Activated CD8-positive, alpha-beta T cell treated with anti-CD3 and anti-CD28 coated beads, Interleukin-2, amount 10 ng/mL, durations not matched to agents 7 days and 5 days (primary cell): ENCODE measurements around the gene ZBED5. TPM values are rescaled to one million over a fixed set of nuclear protein-coding genes. Genes with fewer than 3 reads are reported as not detected.
"Not testable (repeated sequence)": the region's sequence is repeated elsewhere in the genome, so short reads cannot be mapped to it uniquely, and the experiment has no call there.

ENCODE experiments used
- ATAC-seq: fragments of 150-1000 bp; cut with Tn5 transposase; one replicate; pipeline ENCODE4 v1.10.0; 2021; ENCODE audit warnings: moderate library complexity
- CTCF ChIA-PET: fragments of 350-600 bp; sonication (Branson Sonifier 250); formaldehyde crosslinking; loops from one replicate; lab custom pipeline; 2021; ENCODE audit warnings: antibody characterized with exemption; lab: Charles Lee
- POLR2A ChIA-PET: fragments of 350-600 bp; sonication (Branson Sonifier 250); formaldehyde crosslinking; loops from one replicate; lab custom pipeline; 2021; ENCODE audit warnings: antibody characterized with exemption; lab: Charles Lee
- DNase-seq: peaks from one replicate; pipeline ENCODE4 v3.0.0-alpha.2; 2020
- H3K27ac Mint-ChIP-seq: one replicate; pipeline ENCODE4 v1.8.0; 2021; ENCODE audit warnings: mild to moderate bottlenecking, mixed read lengths
- H3K27me3 Mint-ChIP-seq: one replicate; pipeline ENCODE4 v1.8.0; 2021; ENCODE audit warnings: low read depth, mixed read lengths
- H3K36me3 Mint-ChIP-seq: one replicate; pipeline ENCODE4 v1.8.0; 2021; ENCODE audit warnings: low read depth, mixed read lengths
- H3K4me1 Mint-ChIP-seq: one replicate; pipeline ENCODE4 v1.8.0; 2021; ENCODE audit warnings: low read depth, mixed read lengths
- H3K4me3 Mint-ChIP-seq: one replicate; pipeline ENCODE4 v1.8.0; 2021; ENCODE audit warnings: mild to moderate bottlenecking, mixed read lengths
- H3K9me3 Mint-ChIP-seq: one replicate; pipeline ENCODE4 v1.8.0; 2022; ENCODE audit warnings: mixed read lengths; ENCODE audit not compliant: insufficient read depth
- total RNA-seq, 2 experiments: library from RNA; stranded (reverse); gene quantifications; one replicate each; pipeline ENCODE4 v1.2.3, GENCODE V29; 2021

Gene ZBED5
- total RNA-seq, 2 experiments from 2014 or later = 33.7 to 35.6 TPM

- Mint-ChIP-seq H3K9me3 (no peaks in the 10 kb centered on the region), H3K27me3 (peaks cover 5% of the 10 kb centered on the region), H3K4me3 (no peak overlapping the region), H3K36me3 (no peaks in the 10 kb centered on the region), H3K27ac (no peak overlapping the region), H3K4me1 (peaks cover 2% of the 10 kb centered on the region)
- POLR2A ChIA-PET = interaction anchor here (1.6 kb wide), 1 partner anchor 36 kb away, joined by 4 read pairs; no protein-coding TSS in a partner anchor
- DNase-seq (no peak), ATAC-seq (no peak)
- CTCF ChIA-PET = interaction anchor here (1.3 to 3.0 kb wide), 3 partner anchors 16 to 102 kb away, joined by 4 to 14 read pairs (median 7); partner anchors contain the start of gene ZBED5
Observed at GRCh38 chr11:10894666-10895065, 36.8 kb upstream of the ZBED5 start.

GRCh38 chr11:10893714-10894151 lies 35.9 kb upstream of the ZBED5 start:
- H3K4me3 Mint-ChIP-seq = no peak overlapping the region
- no peak for DNase-seq
- no peak for ATAC-seq
- CTCF ChIA-PET = interaction anchor here (1.3 to 3.0 kb wide), 3 partner anchors 15 to 101 kb away, joined by 4 to 14 read pairs (median 7); partner anchors contain the start of gene ZBED5
- H3K4me1 Mint-ChIP-seq = no peaks in the 10 kb centered on the region
- no peak overlapping the region for H3K27ac Mint-ChIP-seq
- H3K27me3 Mint-ChIP-seq = peaks cover 10% of the 10 kb centered on the region
- POLR2A ChIA-PET = interaction anchor here (0.7 to 1.6 kb wide), 2 partner anchors 35 to 374 kb away, joined by 3 to 4 read pairs; no protein-coding TSS in a partner anchor
- H3K36me3 Mint-ChIP-seq = no peaks in the 10 kb centered on the region
- H3K9me3 Mint-ChIP-seq = no peaks in the 10 kb centered on the region

GRCh38 chr11:10892250-10892649 lies 34.4 kb upstream of the ZBED5 start:
- Mint-ChIP-seq H3K9me3 (no peaks in the 10 kb centered on the region), H3K27me3 (peaks cover 12% of the 10 kb centered on the region), H3K36me3 (no peaks in the 10 kb centered on the region), H3K4me1 (no peaks in the 10 kb centered on the region), H3K4me3 (no peak overlapping the region), H3K27ac (no peak overlapping the region)
- DNase-seq (no peak), ATAC-seq (no peak)
- POLR2A ChIA-PET = interaction anchor here (0.5 kb wide), 1 partner anchor 1754 kb away, joined by 3 read pairs; no protein-coding TSS in a partner anchor
- CTCF ChIA-PET = no interaction called here

GRCh38 chr11:10891151-10891720 lies 33.4 kb upstream of the ZBED5 start:
- DNase-seq = no peak
- Mint-ChIP-seq H3K36me3 (no peaks in the 10 kb centered on the region), H3K4me1 (no peaks in the 10 kb centered on the region), H3K4me3 (no peak overlapping the region), H3K9me3 (no peaks in the 10 kb centered on the region), H3K27ac (no peak overlapping the region), H3K27me3 (peaks cover 12% of the 10 kb centered on the region)
- ChIA-PET POLR2A (no interaction called here), CTCF (interaction anchor here (2.5 kb wide), 1 partner anchor 13 kb away, joined by 5 read pairs; no protein-coding TSS in a partner anchor)
- no peak for ATAC-seq

GRCh38 chr11:10890083-10890482 lies 32.2 kb upstream of the ZBED5 start:
- DNase-seq, H3K9me3 Mint-ChIP-seq, H3K4me3 Mint-ChIP-seq, ATAC-seq, H3K36me3 Mint-ChIP-seq, H3K27ac Mint-ChIP-seq, H3K4me1 Mint-ChIP-seq, POLR2A ChIA-PET: not testable (repeated sequence)
- CTCF ChIA-PET = interaction anchor here (0.7 to 2.5 kb wide), 3 partner anchors 12 to 119 kb away, joined by 3 to 5 read pairs (median 3); no protein-coding TSS in a partner anchor
- peaks cover 13% of the 10 kb centered on the region for H3K27me3 Mint-ChIP-seq

GRCh38 chr11:10887307-10887706 lies 29.5 kb upstream of the ZBED5 start:
- peaks cover 13% of the 10 kb centered on the region for H3K27me3 Mint-ChIP-seq
- no peak for DNase-seq
- H3K36me3 Mint-ChIP-seq = no peaks in the 10 kb centered on the region
- CTCF ChIA-PET = interaction anchor here (0.9 kb wide), 1 partner anchor 9 kb away, joined by 4 read pairs; no protein-coding TSS in a partner anchor
- POLR2A ChIA-PET = no interaction called here
- H3K9me3 Mint-ChIP-seq = no peaks in the 10 kb centered on the region
- ATAC-seq = no peak
- H3K4me3 Mint-ChIP-seq = no peak overlapping the region
- no peak overlapping the region for H3K27ac Mint-ChIP-seq
- H3K4me1 Mint-ChIP-seq = no peaks in the 10 kb centered on the region

GRCh38 chr11:10886652-10887250 lies 28.9 kb upstream of the ZBED5 start:
- CTCF ChIA-PET = interaction anchor here (0.9 to 1.1 kb wide), 2 partner anchors 8 to 19 kb away, joined by 4 read pairs; no protein-coding TSS in a partner anchor
- Mint-ChIP-seq H3K9me3 (no peaks in the 10 kb centered on the region), H3K36me3 (no peaks in the 10 kb centered on the region), H3K4me3 (no peak overlapping the region), H3K27ac (no peak overlapping the region), H3K27me3 (peaks cover 13% of the 10 kb centered on the region), H3K4me1 (no peaks in the 10 kb centered on the region)
- no peak for ATAC-seq
- DNase-seq = no peak
- POLR2A ChIA-PET = interaction anchor here (1.0 kb wide), 1 partner anchor 10 kb away, joined by 3 read pairs; no protein-coding TSS in a partner anchor

GRCh38 chr11:10885703-10886363 lies 28.0 kb upstream of the ZBED5 start:
- ChIA-PET CTCF (interaction anchor here (1.1 kb wide), 1 partner anchor 20 kb away, joined by 4 read pairs; no protein-coding TSS in a partner anchor), POLR2A (interaction anchor here (1.0 kb wide), 1 partner anchor 11 kb away, joined by 3 read pairs; no protein-coding TSS in a partner anchor)
- Mint-ChIP-seq H3K9me3 (no peaks in the 10 kb centered on the region), H3K4me1 (no peaks in the 10 kb centered on the region), H3K27me3 (peaks cover 11% of the 10 kb centered on the region), H3K36me3 (no peaks in the 10 kb centered on the region), H3K4me3 (no peak overlapping the region), H3K27ac (no peak overlapping the region)
- DNase-seq = no peak
- ATAC-seq = no peak

- H3K27me3 Mint-ChIP-seq, DNase-seq, H3K27ac Mint-ChIP-seq, CTCF ChIA-PET, ATAC-seq, POLR2A ChIA-PET, H3K9me3 Mint-ChIP-seq, H3K4me3 Mint-ChIP-seq, H3K4me1 Mint-ChIP-seq, H3K36me3 Mint-ChIP-seq: not testable (repeated sequence)
Observed at GRCh38 chr11:10884292-10884691, 26.4 kb upstream of the ZBED5 start.

GRCh38 chr11:10881892-10882291 lies 24.0 kb upstream of the ZBED5 start:
- POLR2A ChIA-PET = interaction anchor here (1.4 kb wide), 1 partner anchor 72 kb away, joined by 3 read pairs; no protein-coding TSS in a partner anchor
- Mint-ChIP-seq H3K9me3 (peaks cover 5% of the 10 kb centered on the region), H3K4me1 (peaks cover 9% of the 10 kb centered on the region), H3K27me3 (peaks cover 1% of the 10 kb centered on the region), H3K36me3 (peaks cover 10% of the 10 kb centered on the region), H3K4me3 (no peak overlapping the region), H3K27ac (no peak overlapping the region)
- ATAC-seq (no peak), DNase-seq (no peak)
- CTCF ChIA-PET = no interaction called here

GRCh38 chr11:10878408-10879214 lies 20.8 kb upstream of the ZBED5 start:
- no peaks in the 10 kb centered on the region for H3K27me3 Mint-ChIP-seq
- ChIA-PET POLR2A (interaction anchor here (1.3 to 2.2 kb wide), 2 partner anchors 21 to 70 kb away, joined by 6 to 10 read pairs; partner anchors contain the start of genes EIF4G2 and ZBED5), CTCF (interaction anchor here (0.5 to 2.9 kb wide), 31 partner anchors 9 to 244 kb away, joined by 3 to 18 read pairs (median 4); partner anchors contain the start of genes EIF4G2 and ZBED5)
- H3K36me3 Mint-ChIP-seq = peaks cover 15% of the 10 kb centered on the region
- no peak overlapping the region for H3K4me3 Mint-ChIP-seq
- DNase-seq (peak; percentile 40), ATAC-seq (no peak)
- H3K9me3 Mint-ChIP-seq = peaks cover 11% of the 10 kb centered on the region
- peak overlapping the region; percentile 46 for H3K27ac Mint-ChIP-seq
- H3K4me1 Mint-ChIP-seq = peaks cover 12% of the 10 kb centered on the region
